Thyroid gland (tissue), 4 donors: ENCODE results near the gene HYAL1. TPM values are rescaled to one million over a fixed set of nuclear protein-coding genes. Genes with fewer than 3 reads are reported as not detected.
"Not testable (repeated sequence)": the region's sequence is repeated elsewhere in the genome, so short reads cannot be mapped to it uniquely, and the experiment has no call there.

Experiments
- DNase-seq, 2 donors: peaks; one replicate each; pipeline ENCODE4 v3.0.0-alpha.2; 2019
- H3K27ac ChIP-seq, 3 donors: fragments of 200-600 bp; sonication (generic); 1 replicate in 2 of 3; 2 replicates in 1 of 3; pipeline ENCODE4 v1.5.1; 2016 to 2019; ENCODE audit warnings: mild to moderate bottlenecking in 1 of 3, moderate library complexity in 1 of 3
- H3K27me3 ChIP-seq: fragments of 200-600 bp; sonication (generic); one replicate; pipeline ENCODE4 v1.5.1; 2019
- H3K36me3 ChIP-seq, 2 donors: fragments of 200-600 bp; sonication (generic); one replicate each; pipeline ENCODE4 v1.5.1; 2016 to 2019
- H3K4me1 ChIP-seq, 2 donors: fragments of 200-600 bp; sonication (generic); one replicate each; pipeline ENCODE4 v1.5.1; 2017 to 2019
- H3K4me3 ChIP-seq, 3 donors: fragments of 200-600 bp; sonication (generic); replicated peaks in 1 of 3; 1 replicate in 2 of 3; 2 replicates in 1 of 3; pipeline ENCODE4 v1.5.1; 2016; ENCODE audit warnings: mild to moderate bottlenecking in 1 of 3
- H3K9me3 ChIP-seq: fragments of 200-600 bp; sonication (generic); one replicate; pipeline ENCODE4 v1.5.1; 2017
- POLR2A ChIP-seq, 2 donors: fragments of 450-650 bp; IDR thresholded peaks; one replicate each; pipeline ENCODE4 v1.6.1; 2017; ENCODE audit warnings: antibody characterized with exemption in 2 of 2, mild to moderate bottlenecking in 2 of 2, moderate library complexity in 1 of 2
- WGBS, 2 donors: methylation state at CpG; one replicate each; pipeline ENCODE4 v1.1.5; 2017; 5-methylcytosine and 5-hydroxymethylcytosine counted together
- intact Hi-C: fragments of 100-400 bp; cut with DNase I; formaldehyde crosslinking; loops from one replicate; pipeline ENCODE4 v1.15.1; 2023
- total RNA-seq, 4 donors: library from RNA; depleted of rRNA; stranded (reverse); fragments of >200 nt; gene quantifications; one replicate each; pipeline ENCODE4 v1.2.3, GENCODE V29; 2016
- TF ChIP-seq, protein P1 (sequence below), 6 experiments: fragments of 200-600 bp in 3 of 6; fragments of 450-650 bp in 3 of 6; sonication (generic) in 3 of 6; IDR thresholded peaks; one replicate each; pipeline ENCODE4 v1.5.1; 2016 to 2019; ENCODE audit warnings: antibody characterized with exemption in 6 of 6, mild to moderate bottlenecking in 2 of 6, inconsistent platforms in 1 of 6, moderate library complexity in 1 of 6

The HYAL1 gene
- total RNA-seq, 4 donors from 2014 or later = 5.8 to 13.8 (median 9.7) TPM

DNA sequence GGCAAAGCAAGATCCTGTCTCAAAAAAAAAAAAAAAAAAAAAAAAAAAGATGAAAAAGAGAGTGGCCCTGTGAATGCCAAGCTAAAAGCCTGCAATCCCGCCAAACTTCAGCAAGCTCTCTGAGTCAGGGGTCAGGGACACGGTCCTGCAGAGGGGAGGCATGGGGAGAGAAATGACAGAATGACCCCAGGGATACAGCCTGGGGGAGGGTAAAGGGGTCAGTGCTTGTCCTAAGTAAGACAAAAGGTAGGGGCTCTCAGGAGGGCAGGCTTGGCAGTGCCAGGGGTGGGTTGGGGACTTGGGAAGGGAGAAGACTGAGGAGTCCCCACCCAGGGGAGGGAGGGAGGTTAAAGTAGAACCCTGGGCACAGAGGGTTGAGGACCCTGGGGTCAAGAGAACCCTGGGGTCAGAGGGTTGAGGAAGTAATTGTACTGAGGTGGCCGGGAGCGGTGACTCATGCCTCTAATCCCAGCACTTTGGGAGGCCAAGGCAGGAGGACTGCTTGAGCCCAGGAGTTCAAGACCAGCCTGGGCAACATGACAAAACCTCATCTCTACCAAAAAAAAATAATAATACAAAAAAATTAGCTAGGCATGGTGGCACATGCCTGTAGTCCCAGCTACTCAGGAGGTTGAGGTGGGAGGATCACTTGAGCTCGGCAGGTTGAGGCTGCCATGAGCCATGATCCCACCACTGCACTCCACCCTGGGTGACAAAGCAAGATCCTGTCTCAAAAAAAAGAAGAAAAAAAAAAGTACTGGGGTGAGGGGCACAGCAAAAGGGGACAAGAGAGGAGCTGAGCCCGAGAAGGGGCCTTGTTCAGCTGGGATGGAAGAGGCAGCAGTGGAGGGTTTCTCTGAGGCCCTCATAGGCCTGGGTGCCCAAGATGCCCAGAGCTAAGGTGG, 39.6 kb downstream of the HYAL1 start:
- peak overlapping the region; percentile 87 to 92 (median 91) for H3K27ac ChIP-seq
- WGBS, 2 donors = 64 to 72% methylated on average over 6 of the region's 6 CpGs
- no peak overlapping the region for H3K4me3 ChIP-seq
- no peaks in the 10 kb centered on the region for H3K27me3 ChIP-seq
- no peaks in the 10 kb centered on the region for H3K36me3 ChIP-seq
- intact Hi-C loops = no loop called here
- no peak for DNase-seq
- TF ChIP-seq POLR2A (IDR thresholded peaks at IDR 0.05) = no peak
- TF ChIP-seq, protein P1, sequence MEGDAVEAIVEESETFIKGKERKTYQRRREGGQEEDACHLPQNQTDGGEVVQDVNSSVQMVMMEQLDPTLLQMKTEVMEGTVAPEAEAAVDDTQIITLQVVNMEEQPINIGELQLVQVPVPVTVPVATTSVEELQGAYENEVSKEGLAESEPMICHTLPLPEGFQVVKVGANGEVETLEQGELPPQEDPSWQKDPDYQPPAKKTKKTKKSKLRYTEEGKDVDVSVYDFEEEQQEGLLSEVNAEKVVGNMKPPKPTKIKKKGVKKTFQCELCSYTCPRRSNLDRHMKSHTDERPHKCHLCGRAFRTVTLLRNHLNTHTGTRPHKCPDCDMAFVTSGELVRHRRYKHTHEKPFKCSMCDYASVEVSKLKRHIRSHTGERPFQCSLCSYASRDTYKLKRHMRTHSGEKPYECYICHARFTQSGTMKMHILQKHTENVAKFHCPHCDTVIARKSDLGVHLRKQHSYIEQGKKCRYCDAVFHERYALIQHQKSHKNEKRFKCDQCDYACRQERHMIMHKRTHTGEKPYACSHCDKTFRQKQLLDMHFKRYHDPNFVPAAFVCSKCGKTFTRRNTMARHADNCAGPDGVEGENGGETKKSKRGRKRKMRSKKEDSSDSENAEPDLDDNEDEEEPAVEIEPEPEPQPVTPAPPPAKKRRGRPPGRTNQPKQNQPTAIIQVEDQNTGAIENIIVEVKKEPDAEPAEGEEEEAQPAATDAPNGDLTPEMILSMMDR (IDR thresholded peaks at IDR 0.05) = no peak
- no peaks in the 10 kb centered on the region for H3K9me3 ChIP-seq
- H3K4me1 ChIP-seq = peaks cover 68 to 73% of the 10 kb centered on the region in 2 donors

DNA sequence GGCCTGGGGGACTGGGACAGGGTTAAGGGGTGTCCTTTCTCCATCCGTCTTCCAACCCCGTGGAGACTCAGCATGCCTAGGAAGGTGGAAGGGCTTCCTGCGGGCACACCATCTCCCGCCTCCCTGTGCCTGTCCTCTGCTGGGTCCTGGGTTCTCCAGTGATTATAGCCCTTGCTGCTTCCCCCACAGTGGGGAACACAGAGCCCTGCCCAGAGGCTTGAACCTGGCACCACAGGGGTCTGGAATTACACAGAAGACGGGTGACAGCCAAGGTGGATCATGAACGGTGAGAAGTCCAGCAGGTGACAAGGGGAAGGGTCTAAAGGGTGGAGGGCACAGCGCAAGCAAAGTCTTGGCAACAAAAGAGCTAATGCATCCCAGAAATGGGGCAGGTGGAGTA, 40.6 kb downstream of the HYAL1 start:
- TF ChIP-seq, protein P1 (IDR thresholded peaks at IDR 0.05) = no peak
- TF ChIP-seq POLR2A (IDR thresholded peaks at IDR 0.05) = no peak
- peaks cover 59 to 64% of the 10 kb centered on the region in 2 donors for H3K4me1 ChIP-seq
- H3K27ac ChIP-seq = peak overlapping the region in 1 of 3 donors; percentile 87
- H3K27me3 ChIP-seq = no peaks in the 10 kb centered on the region
- H3K9me3 ChIP-seq = no peaks in the 10 kb centered on the region
- peaks cover 4 to 9% of the 10 kb centered on the region in 2 donors for H3K36me3 ChIP-seq
- intact Hi-C loops = no loop called here
- DNase-seq = no peak
- 88 to 91% methylated on average over 7 of the region's 7 CpGs for WGBS, 2 donors
- H3K4me3 ChIP-seq = no peak overlapping the region

DNA sequence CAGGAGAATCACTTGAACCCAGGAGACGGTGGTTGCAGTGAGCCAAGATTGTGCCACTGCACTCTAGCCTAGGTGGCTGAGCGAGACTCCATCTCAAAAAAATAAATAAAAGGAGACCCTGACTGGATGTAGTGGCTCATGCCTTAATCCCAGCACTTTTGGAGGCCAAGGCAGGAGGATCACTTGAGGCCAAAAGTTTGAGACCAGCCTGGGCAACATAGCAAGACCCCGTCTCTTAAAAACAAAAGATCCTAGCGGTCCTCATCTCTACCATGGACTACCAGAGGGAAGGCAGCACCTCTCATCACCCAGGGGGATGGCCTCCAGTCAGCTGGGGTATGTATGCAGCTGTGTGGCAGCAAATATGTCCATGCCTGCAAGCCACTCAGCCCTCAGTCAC, 41.2 kb downstream of the HYAL1 start:
- H3K9me3 ChIP-seq, intact Hi-C loops, H3K4me3 ChIP-seq, H3K27me3 ChIP-seq, DNase-seq: not testable (repeated sequence)
- peak overlapping the region in 1 of 3 donors; percentile 99 for H3K27ac ChIP-seq
- WGBS, 2 donors = 92 to 97% methylated on average over 4 of the region's 4 CpGs
- peaks cover 9 to 15% of the 10 kb centered on the region in 2 donors for H3K36me3 ChIP-seq
- peaks cover 55 to 61% of the 10 kb centered on the region in 2 donors for H3K4me1 ChIP-seq

DNA sequence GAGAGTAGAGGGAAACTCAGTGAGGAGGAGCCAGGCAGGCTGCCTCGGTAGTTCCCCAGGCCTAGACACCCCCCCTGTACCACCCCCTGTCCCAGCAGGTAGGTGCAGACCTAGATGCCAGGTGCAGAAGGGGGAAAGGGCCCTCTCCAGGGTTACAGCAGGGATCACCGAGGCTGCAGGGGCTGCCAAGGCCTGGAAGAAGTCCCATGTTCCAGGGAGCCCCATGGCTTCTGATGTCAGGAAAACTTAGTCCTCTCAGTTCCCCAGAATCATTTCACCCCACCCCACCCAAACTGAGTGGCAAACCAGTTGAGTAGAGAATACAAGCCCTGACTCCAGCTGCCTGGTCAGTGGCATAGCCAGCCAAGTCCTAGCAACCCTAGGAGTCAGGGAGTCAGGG, 41.9 kb downstream of the HYAL1 start:
- Histone ChIP-seq H3K9me3 (no peaks in the 10 kb centered on the region), H3K4me1 (peaks cover 48 to 54% of the 10 kb centered on the region in 2 donors)
- intact Hi-C loops = no loop called here

DNA sequence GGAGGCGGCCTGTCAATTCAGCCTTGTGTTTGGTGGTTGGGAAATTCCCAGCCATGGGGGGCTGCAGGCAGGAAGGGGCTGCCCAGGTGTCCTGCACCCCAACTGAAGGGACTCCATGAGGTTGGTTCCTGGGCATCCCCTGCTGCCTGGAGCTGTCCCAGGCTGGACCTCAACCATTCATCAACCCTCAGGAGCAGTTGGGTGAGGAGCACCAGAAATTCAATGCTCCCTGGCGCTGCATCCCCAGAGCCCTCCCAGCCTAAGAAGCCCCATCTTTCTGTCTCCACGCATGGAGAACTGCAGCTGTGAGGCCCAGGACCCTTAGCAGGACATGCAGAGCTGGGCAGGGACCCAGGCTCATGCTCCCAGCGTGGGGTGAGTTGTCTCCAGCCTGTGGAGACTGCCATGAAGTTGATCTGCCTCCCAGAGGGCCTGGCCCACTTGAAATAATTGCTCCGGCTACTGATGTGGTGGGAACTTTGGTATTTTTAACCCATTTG, 42.4 kb downstream of the HYAL1 start:
- WGBS, 2 donors = 49 to 76% methylated on average over 4 of the region's 5 CpGs
- H3K4me3 ChIP-seq = peak overlapping the region in 1 of 3 donors; percentile 72
- no peak for DNase-seq

More for the DNA sequence above, 41.9 kb downstream of the HYAL1 start:
- TF ChIP-seq, protein P1 (IDR thresholded peaks at IDR 0.05) = no peak
- TF ChIP-seq POLR2A (IDR thresholded peaks at IDR 0.05) = no peak
- DNase-seq = no peak
- no peak overlapping the region for H3K4me3 ChIP-seq
- peaks cover 16 to 22% of the 10 kb centered on the region in 2 donors for H3K36me3 ChIP-seq
- no peaks in the 10 kb centered on the region for H3K27me3 ChIP-seq
- H3K27ac ChIP-seq = peak overlapping the region in 2 of 3 donors; percentile 99
- 22 to 46% methylated on average over 1 to 2 of the region's 2 CpGs for WGBS, 2 donors

More for the DNA sequence above, 42.4 kb downstream of the HYAL1 start:
- Histone ChIP-seq H3K27me3 (no peaks in the 10 kb centered on the region), H3K9me3 (no peaks in the 10 kb centered on the region), H3K36me3 (peaks cover 22 to 27% of the 10 kb centered on the region in 2 donors), H3K4me1 (peaks cover 43 to 49% of the 10 kb centered on the region in 2 donors), H3K27ac (peak overlapping the region; percentile 97 to 99 (median 99))
- TF ChIP-seq, protein P1 (IDR thresholded peaks at IDR 0.05) = no peak
- TF ChIP-seq POLR2A (IDR thresholded peaks at IDR 0.05) = no peak
- intact Hi-C loops = no loop called here
